Measurements from ENCODE around the gene RBM46. TPM values are rescaled to one million over a fixed set of nuclear protein-coding genes. Genes with fewer than 3 reads are reported as not detected.

RBM46 gene
- total and polyA plus RNA-seq, 2 experiments from 2014 or later: 0.32 to 0.40 TPM

GRCh38 chr4:154877110-154877760 lies 96.2 kb downstream of the RBM46 start:
- H3K27ac ChIP-seq: no peak overlapping the region
- H2AFZ ChIP-seq: no peak overlapping the region
- H3K4me2 ChIP-seq (ENCODE audit: unreplicated experiment): no peak overlapping the region
- 23 to 29% methylated on average over 8 of the region's 8 CpGs for WGBS, 2 experiments (ENCODE audit: low coverage in 1 of 2, low lambda C conversion rate in 2 of 2, missing lambda C conversion rate in 2 of 2)
- no peaks in the 10 kb centered on the region for H3K4me1 ChIP-seq (ENCODE audit: insufficient read depth)
- H3F3A ChIP-seq (ENCODE audit: insufficient read depth): no peaks in the 10 kb centered on the region
- H3K36me3 ChIP-seq (ENCODE audit: low read depth): no peaks in the 10 kb centered on the region
- in situ Hi-C loops (cut with MboI): no loop called here
- no peaks in the 10 kb centered on the region for H3K79me2 ChIP-seq (ENCODE audit: insufficient read depth)
- TF ChIP-seq EZH2 (IDR thresholded peaks at IDR 0.05; ENCODE audit: insufficient read depth, poor library complexity, severe bottlenecking): no peak
- no peak for TF ChIP-seq EZH2phosphoT487 (IDR thresholded peaks at IDR 0.05; ENCODE audit: insufficient read depth, low read depth)
- H3K4me3 ChIP-seq: no peak overlapping the region
- H4K20me1 ChIP-seq (ENCODE audit: insufficient read depth): no peaks in the 10 kb centered on the region
- H3K9ac ChIP-seq: no peak overlapping the region
- no peaks in the 10 kb centered on the region for H3K9me2 ChIP-seq (ENCODE audit: insufficient read depth)
- no peaks in the 10 kb centered on the region for H3K9me3 ChIP-seq (ENCODE audit: low read depth)
- peak; percentile 19 for DNase-seq
- no peaks in the 10 kb centered on the region for H3K27me3 ChIP-seq (replicated peaks; ENCODE audit: insufficient read depth)

Small RNAs within 50 kb of the gene (small RNA-seq; reads per million reads assigned to genes)
- gene RNU2-44P (ENCODE audit: low read depth, low replicate concordance) (0.31 reads per million), gene RNU2-66P (ENCODE audit: low read depth, low replicate concordance) (1.9 reads per million, percentile 65 among the genes with 10 or more reads in this experiment)

Other genes with a start within 250 kb of the RBM46 start
- 84.7 and 84.8 TPM in 2 replicates for gene PLRG1, start 230.9 kb upstream of the RBM46 start, total RNA-seq (2014; rRNA removed; shearing (Covaris generic))
- gene PLRG1, start 230.9 kb upstream of the RBM46 start, polyA plus RNA-seq (2016; fragmentation: Nextera tagmentation; extraction: Ambion mirVana): 72.0 and 81.7 TPM in 2 replicates
- gene FGB, start 218.3 kb upstream of the RBM46 start, total RNA-seq (2014; rRNA removed; shearing (Covaris generic)): not detected in 2 replicates
- not detected in 2 replicates for gene FGB, start 218.3 kb upstream of the RBM46 start, polyA plus RNA-seq (2016; fragmentation: Nextera tagmentation; extraction: Ambion mirVana)
- gene FGA, start 190.5 kb upstream of the RBM46 start, total RNA-seq (2014; rRNA removed; shearing (Covaris generic)): not detected in 2 replicates
- gene FGA, start 190.5 kb upstream of the RBM46 start, polyA plus RNA-seq (2016; fragmentation: Nextera tagmentation; extraction: Ambion mirVana): not detected in 2 replicates
- not detected in 2 replicates for gene FGG, start 168.6 kb upstream of the RBM46 start, total RNA-seq (2014; rRNA removed; shearing (Covaris generic))
- gene FGG, start 168.6 kb upstream of the RBM46 start, polyA plus RNA-seq (2016; fragmentation: Nextera tagmentation; extraction: Ambion mirVana): not detected in 2 replicates
- not detected in 2 replicates for gene LRAT, start 37.3 kb upstream of the RBM46 start, total RNA-seq (2014; rRNA removed; shearing (Covaris generic))
- gene LRAT, start 37.3 kb upstream of the RBM46 start, polyA plus RNA-seq (2016; fragmentation: Nextera tagmentation; extraction: Ambion mirVana): 0.13 TPM in 1 of 2 replicates, not detected in the other